HUES64 (cell line): ENCODE measurements around the gene MRPS18A.

Experiments used
- H3K27ac ChIP-seq: 2 replicates; pipeline ENCODE4 v1.7.0; 2013; ENCODE audit warnings: low read depth, low read length, inconsistent platforms
- H3K27me3 ChIP-seq: 2 replicates; pipeline ENCODE4 v1.6.1; 2013; ENCODE audit warnings: mild to moderate bottlenecking, low read length; ENCODE audit not compliant: insufficient read depth
- H3K36me3 ChIP-seq: 2 replicates; pipeline ENCODE4 v1.6.1; 2013; ENCODE audit warnings: mild to moderate bottlenecking, low read length; ENCODE audit not compliant: insufficient read depth
- H3K4me1 ChIP-seq: 2 replicates; pipeline ENCODE4 v1.6.1; 2013; ENCODE audit warnings: mild to moderate bottlenecking, low read length, moderate library complexity; ENCODE audit not compliant: insufficient read depth
- H3K4me3 ChIP-seq: 2 replicates; pipeline ENCODE4 v1.5.1; 2013; ENCODE audit warnings: mild to moderate bottlenecking, low read length, moderate library complexity
- H3K9ac ChIP-seq: 2 replicates; pipeline ENCODE4 v1.6.1; 2013; ENCODE audit warnings: mild to moderate bottlenecking, low read depth, low read length
- H3K9me3 ChIP-seq: 2 replicates; pipeline ENCODE4 v1.6.1; 2013; ENCODE audit warnings: low read depth, low read length; ENCODE audit not compliant: insufficient read depth
- WGBS: fragments of 150-250, 120-280 bp; methylation state at CpG from one replicate; pipeline ENCODE4 v1.1.7; 2013; ENCODE audit warnings: missing lambda C conversion rate; 5-methylcytosine and 5-hydroxymethylcytosine counted together

MRPS18A gene

DNA sequence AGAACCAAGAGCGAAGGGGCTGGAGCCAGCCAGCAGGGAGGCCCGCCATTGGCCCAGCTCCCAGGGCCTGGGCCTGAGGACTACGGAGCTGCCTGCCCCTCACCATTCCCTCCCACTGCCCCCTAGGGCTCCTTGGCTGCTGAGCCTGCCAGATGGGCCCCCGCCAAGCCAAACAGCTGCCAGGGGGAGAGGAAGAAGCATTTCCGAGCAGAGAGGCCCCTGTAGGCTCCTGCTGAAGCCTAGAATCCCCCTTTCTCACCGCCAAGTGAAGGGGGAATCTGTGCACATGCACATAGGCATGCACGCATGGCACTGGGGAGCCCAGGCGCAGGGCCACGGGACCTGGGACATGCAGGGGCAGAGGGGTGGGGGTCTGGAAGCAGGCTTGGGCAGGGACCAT lies 28.5 kb upstream of the MRPS18A start:
- H3K36me3 ChIP-seq, result no peaks in the 10 kb centered on the region
- H3K9me3 ChIP-seq, result no peaks in the 10 kb centered on the region
- H3K27ac ChIP-seq, result no peak overlapping the region
- H3K4me3 ChIP-seq, result no peak overlapping the region
- 0 out of 2 replicates have a peak, but pooled peaks cover 3% of the 10 kb centered on the region for H3K4me1 ChIP-seq
- WGBS, result 79% methylated on average over 8 of the region's 9 CpGs
- H3K9ac ChIP-seq, result no peak overlapping the region
- no peaks in the 10 kb centered on the region for H3K27me3 ChIP-seq

DNA sequence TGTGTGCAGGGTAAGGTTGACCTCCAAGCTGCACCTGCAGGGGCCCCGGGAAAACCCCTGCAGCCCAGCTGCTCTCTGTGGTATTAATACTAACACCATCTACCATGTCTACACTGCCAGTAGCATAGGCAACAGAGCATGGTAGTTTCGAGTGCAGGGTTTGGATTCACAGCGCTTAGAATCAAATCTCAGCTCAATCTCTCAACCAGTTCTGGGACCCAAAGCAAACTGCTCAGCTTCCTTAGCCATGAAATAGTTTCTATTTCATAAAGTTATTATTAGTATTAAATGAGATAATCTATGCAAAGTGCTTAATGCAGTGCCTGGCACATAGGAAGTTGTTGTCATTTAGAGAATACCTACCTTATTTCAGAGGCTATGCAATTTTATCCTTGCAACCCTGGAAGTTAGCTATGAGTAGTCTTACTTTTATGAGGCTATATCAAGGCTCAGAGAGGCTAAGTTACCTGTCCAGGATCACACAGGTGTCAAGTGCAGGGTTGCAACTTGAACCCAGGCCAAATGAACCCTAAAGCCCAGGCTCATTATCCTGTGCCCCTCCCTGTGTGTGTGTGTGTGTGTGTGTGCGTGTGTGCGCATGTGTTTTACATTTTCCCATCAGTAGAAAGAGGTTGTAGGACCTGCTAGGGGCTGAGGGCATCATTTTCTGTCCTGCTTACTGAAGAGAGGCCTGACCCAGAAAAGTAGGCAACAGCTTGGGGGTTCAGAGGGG lies 27.6 kb upstream of the MRPS18A start:
- Histone ChIP-seq H3K36me3 (no peaks in the 10 kb centered on the region), H3K27me3 (no peaks in the 10 kb centered on the region), H3K4me3 (no peak overlapping the region), H3K27ac (no peak overlapping the region), H3K9ac (no peak overlapping the region), H3K4me1 (0 out of 2 replicates have a peak, but pooled peaks cover 3% of the 10 kb centered on the region), H3K9me3 (no peaks in the 10 kb centered on the region)
- WGBS, result 82% methylated on average over 5 of the region's 5 CpGs

DNA sequence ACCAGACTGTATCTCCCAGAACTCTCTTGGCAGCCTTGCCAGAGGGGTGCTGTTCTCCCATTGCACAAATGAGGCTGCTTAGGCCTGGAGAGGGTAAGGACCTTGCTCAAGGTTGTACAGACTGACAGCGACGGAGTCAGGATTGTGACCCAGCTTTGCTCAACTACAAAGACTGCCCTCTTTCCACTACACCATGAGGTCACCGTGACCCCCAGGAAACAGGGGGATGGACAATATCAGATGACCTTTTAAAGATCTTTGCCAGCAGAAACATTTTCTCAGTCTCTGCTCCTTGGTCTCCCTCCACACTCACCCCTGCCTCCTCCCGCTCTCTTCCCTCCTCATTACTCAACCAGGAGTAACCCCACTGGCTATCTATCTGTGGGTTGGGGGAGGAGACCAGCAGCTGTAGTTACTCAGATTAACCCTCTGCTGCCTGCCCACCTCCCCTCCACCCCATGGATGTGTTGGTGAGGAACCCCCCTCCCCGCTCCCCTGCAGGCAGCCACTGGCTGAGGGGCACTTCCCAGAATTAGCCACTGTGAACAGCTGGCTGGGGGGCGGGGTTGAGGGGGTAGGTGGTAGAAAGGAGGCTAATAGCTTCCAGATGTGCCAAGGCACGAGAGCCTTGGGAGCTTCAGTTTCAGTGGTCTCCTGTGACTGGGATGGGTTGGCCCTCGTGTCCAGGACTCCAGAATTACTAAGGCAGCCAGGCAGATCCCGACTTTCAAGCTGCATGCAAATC lies 26.9 kb upstream of the MRPS18A start:
- Histone ChIP-seq H3K9ac (no peak overlapping the region), H3K4me3 (no peak overlapping the region), H3K4me1 (0 out of 2 replicates have a peak, but pooled peaks cover 3% of the 10 kb centered on the region), H3K27ac (no peak overlapping the region), H3K27me3 (no peaks in the 10 kb centered on the region), H3K9me3 (no peaks in the 10 kb centered on the region), H3K36me3 (no peaks in the 10 kb centered on the region)
- WGBS, result 77% methylated on average over 9 of the region's 9 CpGs

DNA sequence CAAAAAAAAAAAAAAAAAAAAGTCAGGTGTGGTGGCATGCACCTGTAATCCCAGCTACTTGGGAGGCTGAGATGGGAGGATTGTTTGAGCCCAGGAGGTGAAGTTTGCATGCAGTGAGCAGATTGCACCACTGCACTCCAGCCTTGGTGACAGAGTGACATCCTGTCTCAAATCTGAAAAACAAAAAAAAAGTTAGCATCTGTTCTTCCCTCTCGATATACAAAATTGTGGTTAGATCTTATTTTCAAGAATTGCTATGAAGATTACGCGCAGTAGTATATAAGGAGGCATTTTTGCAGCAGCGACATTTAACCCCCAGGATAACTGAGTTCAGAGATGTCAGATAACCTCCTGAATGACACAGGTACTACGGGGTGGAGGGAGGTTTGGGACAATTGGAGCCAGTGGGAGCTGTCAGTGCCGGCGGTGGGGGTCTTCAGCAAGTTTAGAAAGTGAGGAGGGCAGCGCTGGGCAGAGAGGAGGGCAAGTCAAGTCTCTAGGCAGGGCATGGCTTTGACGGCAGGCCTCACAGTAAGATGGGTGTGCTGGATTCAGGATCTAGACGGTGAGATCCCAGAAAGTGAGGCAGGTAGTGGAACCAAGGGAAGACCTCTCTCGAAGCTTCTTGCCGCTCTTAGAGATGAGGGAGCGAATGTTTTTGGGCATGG lies 26.2 kb upstream of the MRPS18A start:
- no peaks in the 10 kb centered on the region for H3K36me3 ChIP-seq
- no peak overlapping the region for H3K9ac ChIP-seq
- 0 out of 2 replicates have a peak, but pooled peaks cover 3% of the 10 kb centered on the region for H3K4me1 ChIP-seq
- WGBS, result 90% methylated on average over 13 of the region's 13 CpGs
- no peak overlapping the region for H3K27ac ChIP-seq
- H3K27me3 ChIP-seq, result no peaks in the 10 kb centered on the region
- H3K4me3 ChIP-seq, result no peak overlapping the region
- no peaks in the 10 kb centered on the region for H3K9me3 ChIP-seq

DNA sequence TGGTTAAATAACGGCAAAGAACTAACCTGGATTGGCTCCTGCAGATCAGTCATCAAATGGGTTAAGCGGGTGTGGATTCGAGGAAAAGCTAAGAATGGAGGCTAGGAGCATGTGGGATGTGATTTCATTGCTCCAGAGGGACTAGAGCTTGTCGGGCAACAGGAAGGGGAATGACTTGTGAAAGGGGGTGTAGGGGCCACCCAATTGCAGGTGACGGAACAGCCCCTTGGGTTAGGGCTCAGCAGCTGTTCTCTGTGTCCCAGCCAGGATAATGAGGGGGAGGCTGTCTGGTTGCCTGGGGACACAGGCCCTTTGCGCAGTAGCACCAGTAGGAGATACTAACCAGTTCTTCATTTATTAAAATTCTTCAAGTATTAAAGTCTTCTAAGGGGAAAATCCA lies 25.0 kb upstream of the MRPS18A start:
- H3K9ac ChIP-seq, result no peak overlapping the region
- WGBS, result 95% methylated on average over 6 of the region's 6 CpGs
- no peak overlapping the region for H3K27ac ChIP-seq
- H3K36me3 ChIP-seq, result no peaks in the 10 kb centered on the region
- H3K4me3 ChIP-seq, result no peak overlapping the region
- peaks cover 7% of the 10 kb centered on the region; the same call in 1 of the 2 replicates for H3K4me1 ChIP-seq
- no peaks in the 10 kb centered on the region for H3K27me3 ChIP-seq
- H3K9me3 ChIP-seq, result no peaks in the 10 kb centered on the region

DNA sequence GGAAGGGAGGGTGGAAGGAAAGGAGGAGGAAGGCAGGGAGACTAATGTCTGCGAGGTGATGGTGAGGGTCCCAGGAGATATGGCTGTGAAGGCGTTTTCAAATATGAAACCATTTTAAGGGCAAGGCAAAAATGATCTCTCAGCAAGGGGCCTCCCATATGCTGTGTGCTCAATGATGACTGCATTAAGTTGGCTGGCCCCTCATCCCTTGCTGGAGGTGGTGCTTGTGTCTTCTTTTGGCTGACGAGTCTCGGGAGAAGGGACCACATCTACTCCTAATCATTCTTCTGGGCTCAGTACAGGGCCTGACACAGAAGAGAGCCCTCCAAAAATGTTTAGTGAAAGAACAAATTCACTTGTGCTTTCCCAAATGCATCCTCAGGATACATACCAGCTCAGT lies 23.0 kb upstream of the MRPS18A start:
- Histone ChIP-seq H3K36me3 (no peaks in the 10 kb centered on the region), H3K9ac (no peak overlapping the region), H3K27ac (no peak overlapping the region), H3K4me1 (peaks cover 22% of the 10 kb centered on the region; the same call in 1 of the 2 replicates), H3K9me3 (no peaks in the 10 kb centered on the region), H3K27me3 (no peaks in the 10 kb centered on the region), H3K4me3 (no peak overlapping the region)
- WGBS, result 88% methylated on average over 4 of the region's 4 CpGs

DNA sequence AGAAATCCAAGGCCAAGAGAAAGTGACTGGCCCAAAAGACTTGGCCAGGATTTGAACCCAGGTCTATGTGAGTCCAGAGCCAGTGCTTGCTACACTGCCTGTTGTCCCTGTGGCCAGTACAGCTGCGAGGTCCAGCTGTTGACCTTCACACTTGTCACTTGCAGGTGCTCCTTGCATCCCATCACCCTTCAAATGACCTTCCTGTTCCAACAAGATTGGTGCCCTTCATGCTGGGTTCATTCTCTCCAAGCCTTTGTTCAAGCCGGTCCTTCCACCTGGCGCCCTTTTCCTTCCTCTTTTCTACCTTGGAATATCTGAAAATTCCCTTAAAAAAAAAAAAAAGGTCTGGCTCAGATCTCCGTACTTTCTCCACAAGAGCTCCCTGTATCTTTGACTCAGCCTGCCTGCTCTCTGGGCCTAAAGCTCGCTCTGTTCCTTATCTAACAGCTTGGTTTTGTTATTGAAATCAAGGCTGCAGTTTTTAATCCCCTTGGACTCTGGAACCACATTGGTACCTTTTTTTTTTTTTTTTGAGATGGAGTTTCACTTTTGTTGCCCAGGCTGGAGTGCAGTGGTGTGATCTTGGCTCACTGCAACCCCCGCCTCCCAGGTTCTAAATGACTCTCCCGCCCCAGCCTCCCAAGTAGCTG lies 22.2 kb upstream of the MRPS18A start:
- Histone ChIP-seq H3K9ac (no peak overlapping the region), H3K9me3 (no peaks in the 10 kb centered on the region), H3K4me1 (peaks cover 22% of the 10 kb centered on the region; the same call in 1 of the 2 replicates), H3K27ac (no peak overlapping the region), H3K4me3 (no peak overlapping the region), H3K36me3 (no peaks in the 10 kb centered on the region), H3K27me3 (no peaks in the 10 kb centered on the region)
- 69% methylated on average over 6 of the region's 7 CpGs for WGBS

DNA sequence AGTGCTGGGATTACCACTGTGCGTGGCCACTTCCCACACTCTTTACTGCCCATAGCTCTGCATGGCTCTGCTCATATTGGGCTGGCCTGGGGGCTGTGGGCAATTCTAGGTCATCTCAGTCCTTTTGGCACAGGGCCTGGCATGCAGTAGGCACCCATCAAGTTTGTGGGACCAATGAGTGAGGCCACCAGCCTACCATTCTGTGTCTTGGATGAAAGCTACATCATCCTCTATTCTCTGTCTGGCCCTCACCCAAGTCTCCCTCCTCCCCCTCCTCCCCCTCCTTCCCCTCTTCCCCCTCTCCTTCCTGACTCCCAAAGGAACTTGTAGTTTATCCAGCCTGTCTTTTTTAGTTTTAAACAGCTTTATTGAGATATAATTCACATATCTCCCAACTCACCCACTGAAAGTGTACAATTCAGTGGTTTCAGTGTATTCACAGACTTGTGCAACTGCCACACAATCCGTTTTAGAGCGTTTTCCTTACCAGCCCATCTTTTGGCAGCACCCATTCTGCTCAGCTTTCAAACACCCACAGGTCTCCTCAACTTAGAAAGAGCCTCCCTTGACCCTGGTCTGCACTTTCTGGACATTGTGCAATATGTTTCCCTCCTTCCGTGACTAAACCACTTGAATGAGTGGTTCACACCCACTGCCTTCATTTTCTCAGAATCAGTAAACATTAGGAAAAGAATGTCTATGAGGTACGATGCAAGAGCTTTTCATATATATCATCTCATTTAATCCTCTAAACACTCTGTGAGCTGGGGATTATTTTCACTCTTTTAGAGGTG lies 21.5 kb upstream of the MRPS18A start:
- no peaks in the 10 kb centered on the region for H3K9me3 ChIP-seq
- H3K4me3 ChIP-seq, result no peak overlapping the region
- H3K9ac ChIP-seq, result no peak overlapping the region
- WGBS, result 91% methylated on average over 4 of the region's 5 CpGs
- H3K27me3 ChIP-seq, result no peaks in the 10 kb centered on the region
- H3K4me1 ChIP-seq, result peaks cover 19% of the 10 kb centered on the region; the same call in 1 of the 2 replicates
- no peak overlapping the region for H3K27ac ChIP-seq
- no peaks in the 10 kb centered on the region for H3K36me3 ChIP-seq

DNA sequence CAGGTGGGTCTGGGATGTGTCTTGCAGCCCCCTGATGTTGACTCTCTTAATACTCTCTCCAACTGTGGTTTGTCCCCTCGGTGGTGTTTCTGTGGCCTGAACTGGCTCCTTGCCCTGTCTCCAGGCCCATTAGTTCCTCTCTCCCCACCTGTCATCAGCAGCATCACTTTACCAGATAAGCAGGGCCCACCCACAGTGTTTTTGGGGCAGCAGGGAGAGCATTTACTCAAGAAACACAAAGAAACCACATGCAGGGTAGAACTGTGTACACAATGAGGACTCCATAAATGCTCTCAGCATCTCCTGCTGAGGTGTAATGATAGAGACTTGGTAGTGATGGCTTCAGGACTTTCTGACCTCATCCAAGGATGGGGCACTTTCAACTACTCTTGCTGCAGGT lies 20.2 kb upstream of the MRPS18A start:
- Histone ChIP-seq H3K27ac (no peak overlapping the region), H3K4me1 (peaks cover 30% of the 10 kb centered on the region), H3K9ac (no peak overlapping the region), H3K27me3 (no peaks in the 10 kb centered on the region), H3K9me3 (no peaks in the 10 kb centered on the region), H3K36me3 (no peaks in the 10 kb centered on the region), H3K4me3 (no peak overlapping the region)
- whole genome bisulfite sequencing, result 58% methylated on average over 1 of the region's 1 CpG

DNA sequence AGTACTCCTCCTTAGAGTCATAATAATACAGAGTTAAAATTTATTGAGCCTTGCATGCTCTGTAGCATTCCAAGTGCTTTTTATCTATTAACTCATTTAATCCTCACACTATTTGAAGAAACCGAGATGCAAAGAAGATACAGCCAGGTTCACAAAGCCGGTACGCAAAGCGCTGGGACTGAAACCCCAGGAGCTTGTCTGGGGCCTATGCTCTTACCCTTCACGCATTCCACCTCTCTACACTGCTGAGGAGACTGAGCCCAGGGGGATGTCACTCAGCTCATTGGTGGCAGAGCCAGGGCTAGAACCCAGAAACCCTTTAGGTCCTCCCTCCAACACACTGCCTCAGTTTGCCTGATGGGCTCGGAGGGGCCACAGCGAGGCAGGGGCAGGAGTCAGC lies 19.7 kb upstream of the MRPS18A start:
- Histone ChIP-seq H3K27ac (no peak overlapping the region), H3K9me3 (no peaks in the 10 kb centered on the region)
- 75% methylated on average over 7 of the region's 7 CpGs for WGBS

More for the DNA sequence above, 19.7 kb upstream of the MRPS18A start:
- Histone ChIP-seq H3K27me3 (no peaks in the 10 kb centered on the region), H3K36me3 (no peaks in the 10 kb centered on the region), H3K4me3 (no peak overlapping the region), H3K9ac (no peak overlapping the region), H3K4me1 (peaks cover 31% of the 10 kb centered on the region)
